Measurements from ENCODE around the gene PPT2.

Gene PPT2

DNA sequence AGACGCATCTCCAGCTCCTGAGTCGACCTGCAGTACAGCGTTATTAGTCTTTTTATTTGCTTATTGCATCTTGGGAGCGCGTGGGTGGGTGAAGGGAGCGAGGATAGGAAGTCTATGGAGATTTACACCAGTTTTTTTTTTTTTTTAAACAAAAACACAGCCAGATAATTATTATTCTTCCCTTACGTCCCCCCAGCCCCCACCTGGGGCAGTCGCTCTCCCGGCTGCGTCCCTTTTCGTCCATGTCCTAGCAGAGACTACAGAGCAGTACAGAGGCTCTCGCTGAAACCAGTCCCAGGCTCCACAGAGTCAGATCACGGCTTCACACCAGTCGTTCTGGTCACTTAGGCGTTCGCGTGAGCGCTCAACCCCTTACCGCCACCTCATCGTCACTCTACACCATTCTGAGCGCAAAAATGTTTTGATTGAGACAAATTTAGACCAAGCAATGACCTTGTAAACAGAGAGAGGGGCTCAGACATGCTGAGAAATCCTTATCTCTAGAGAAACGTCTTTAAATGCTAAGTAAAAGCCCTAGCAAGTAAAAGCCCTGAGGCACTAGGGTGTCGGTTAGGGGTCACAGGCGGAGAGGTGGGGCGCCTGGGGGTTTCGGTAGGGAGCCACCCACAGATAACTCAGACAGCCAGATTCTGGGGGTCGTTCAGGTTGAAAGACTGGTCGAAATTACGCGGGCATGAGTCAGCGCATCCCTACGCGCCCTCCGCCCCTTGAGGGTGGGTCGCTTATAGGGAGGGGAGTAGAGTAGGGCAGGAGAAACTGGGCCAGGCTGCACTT lies 975 bp upstream of the PPT2 start:
- DNase-seq = no peak

DNA sequence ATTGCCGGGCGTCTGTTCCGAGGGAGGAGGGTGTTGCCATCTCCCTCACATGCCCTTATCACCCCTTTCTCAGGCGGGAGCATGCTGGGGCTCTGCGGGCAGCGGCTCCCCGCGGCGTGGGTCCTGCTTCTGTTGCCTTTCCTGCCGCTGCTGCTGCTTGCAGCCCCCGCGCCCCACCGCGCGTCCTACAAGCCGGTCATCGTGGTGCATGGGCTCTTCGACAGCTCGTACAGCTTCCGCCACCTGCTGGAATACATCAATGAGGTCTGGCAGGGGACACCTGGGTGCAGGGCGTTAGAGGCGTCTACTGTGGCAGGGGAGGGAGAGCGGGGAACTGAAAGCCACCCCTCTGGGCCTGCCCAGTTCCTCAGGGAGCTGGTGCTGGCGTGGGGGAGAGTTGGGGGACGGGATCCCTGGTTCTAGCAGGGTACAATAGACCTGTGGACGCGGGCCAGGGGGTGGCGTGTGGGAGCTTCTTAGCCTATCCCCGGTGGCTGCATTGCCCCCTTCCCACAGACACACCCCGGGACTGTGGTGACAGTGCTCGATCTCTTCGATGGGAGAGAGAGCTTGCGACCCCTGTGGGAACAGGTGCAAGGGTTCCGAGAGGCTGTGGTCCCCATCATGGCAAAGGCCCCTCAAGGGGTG lies 697 bp downstream of the PPT2 start:
- DNase-seq = peak; percentile 60

GRCh38 chr6:32156891-32157290 lies 3.0 kb downstream of the PPT2 start:
- no peak for DNase-seq

DNA sequence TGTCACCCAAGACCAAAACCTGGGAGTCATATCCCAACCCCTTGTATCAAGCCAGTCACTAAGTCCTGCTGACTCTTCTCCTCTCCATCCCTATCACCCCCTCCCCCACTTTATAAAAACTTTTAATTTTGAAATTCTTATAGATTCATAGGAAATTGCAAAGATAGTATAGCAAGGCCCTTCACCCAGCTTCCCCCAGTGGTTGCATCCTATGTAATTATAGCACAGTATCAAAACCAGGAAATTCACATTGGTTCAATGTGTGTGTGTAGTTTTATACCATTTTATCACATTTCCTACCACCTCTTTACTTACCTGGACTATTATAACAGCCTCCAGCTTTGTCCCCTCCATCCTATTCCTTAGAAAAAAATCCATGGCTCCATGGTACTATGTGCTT lies 4.1 kb downstream of the PPT2 start:
- DNase-seq = no peak

DNA sequence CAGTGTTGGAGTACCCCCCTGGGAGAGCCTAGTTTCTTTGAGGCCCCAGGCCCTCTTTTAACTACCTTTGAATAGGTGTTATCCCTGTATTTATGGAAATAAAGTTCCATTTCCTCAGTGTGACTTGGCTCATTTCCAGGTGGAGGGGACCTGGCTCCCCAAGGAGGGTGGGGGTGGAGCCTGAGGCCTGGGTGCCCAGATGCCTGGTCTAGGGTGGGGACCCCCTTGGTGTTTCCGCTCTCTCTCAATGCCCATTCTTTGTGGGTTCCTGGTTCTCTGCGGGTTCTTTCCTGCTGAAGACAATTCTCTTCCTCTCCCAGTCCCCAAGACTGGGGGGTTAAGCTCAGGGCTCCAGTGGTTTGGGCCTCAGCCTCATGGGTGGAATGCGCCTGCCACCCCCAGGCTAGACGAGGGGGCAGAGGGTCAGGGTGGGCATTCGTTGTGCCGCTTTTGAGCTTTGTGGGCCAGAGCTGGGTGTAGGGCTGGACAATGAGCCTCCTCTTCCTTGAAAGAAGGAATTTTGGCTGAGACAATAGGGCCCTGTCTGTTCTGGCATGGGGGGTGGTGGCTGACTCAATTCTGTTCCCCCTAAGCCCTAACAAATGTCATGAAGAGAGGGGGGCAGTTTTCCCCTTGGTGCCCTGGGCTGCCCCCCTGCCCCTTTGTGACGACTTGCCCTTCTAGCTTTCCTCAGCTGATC lies 9.8 kb downstream of the PPT2 start:
- no peak for DNase-seq

DNA sequence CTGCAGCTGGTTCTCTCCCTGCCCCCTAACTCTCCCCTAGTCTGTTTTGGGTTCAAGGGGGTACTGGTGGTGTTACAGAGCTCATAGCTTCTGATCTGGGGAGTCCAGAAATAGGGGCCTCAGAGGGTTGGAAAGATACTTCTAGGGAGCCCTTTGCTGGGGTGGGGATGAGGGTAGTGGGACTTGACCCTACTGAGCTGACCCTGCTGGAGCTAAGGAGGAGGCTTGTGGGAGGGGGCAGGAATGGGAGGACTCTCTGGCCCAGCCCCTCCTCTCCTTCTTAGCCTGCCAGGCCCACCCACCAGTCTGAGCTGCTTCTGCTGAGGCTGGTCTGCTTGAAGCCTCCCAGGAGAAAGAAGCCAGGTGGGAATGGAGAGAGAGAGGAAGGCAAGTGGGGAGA lies 10.4 kb downstream of the PPT2 start, which contains the start of gene EGFL8:
TSS of gene EGFL8 (plus strand) at position 301 of the 400 bp plus-strand sequence. CDS start 1,571 bp downstream, outside the sequence.
- no peak for DNase-seq

GRCh38 chr6:32166411-32167061 lies 12.6 kb downstream of the PPT2 start:
- no peak for DNase-seq

GRCh38 chr6:32167154-32167760 lies 13.3 kb downstream of the PPT2 start:
- no peak for DNase-seq

- no peak for DNase-seq
Observed at GRCh38 chr6:32167761-32168262, 13.9 kb downstream of the PPT2 start.

- DNase-seq = no peak
Observed at GRCh38 chr6:32168350-32168749, 14.4 kb downstream of the PPT2 start.

GRCh38 chr6:32168807-32169591 lies 15.1 kb downstream of the PPT2 start:
- no peak for DNase-seq

DNA sequence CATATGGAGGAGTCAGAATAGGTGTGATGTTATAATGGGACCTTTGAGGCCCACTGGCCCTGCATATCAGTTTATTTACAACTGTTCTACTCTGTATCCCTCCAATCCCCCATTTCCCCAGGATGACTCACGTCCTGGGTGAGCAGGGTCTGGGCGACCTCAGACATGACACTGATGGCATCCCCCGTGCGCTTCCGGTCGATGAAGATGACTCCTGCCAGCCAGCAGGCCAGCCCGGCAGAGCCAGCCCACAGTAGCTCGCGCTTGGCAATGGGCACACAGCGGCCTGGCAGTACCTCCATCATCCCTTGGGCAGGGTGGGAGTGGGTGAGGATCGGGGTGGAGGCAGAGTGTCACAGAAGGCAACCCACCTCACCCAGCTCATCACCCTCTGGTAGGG lies 16.4 kb downstream of the PPT2 start:
- no peak for DNase-seq

DNA sequence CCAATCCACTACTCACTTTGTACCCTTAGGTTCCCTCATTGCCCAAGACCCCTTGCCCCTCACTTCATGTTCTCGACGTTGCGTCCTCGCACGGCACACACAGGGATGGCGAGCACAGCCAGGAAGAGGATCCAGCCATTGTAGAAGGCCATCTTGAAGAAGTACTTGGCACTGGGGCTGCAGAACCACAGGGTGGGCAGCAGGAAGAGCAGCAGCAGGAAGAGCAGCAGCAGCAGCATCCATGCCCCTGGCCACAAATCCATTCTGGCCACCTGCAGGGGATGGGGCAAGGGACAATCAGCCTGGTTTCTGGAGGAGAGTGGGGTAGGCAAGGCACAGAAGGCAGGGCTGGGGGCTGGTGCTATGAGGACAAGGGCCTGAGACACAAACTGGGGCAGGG lies 17.3 kb downstream of the PPT2 start:
- DNase-seq = no peak

DNA sequence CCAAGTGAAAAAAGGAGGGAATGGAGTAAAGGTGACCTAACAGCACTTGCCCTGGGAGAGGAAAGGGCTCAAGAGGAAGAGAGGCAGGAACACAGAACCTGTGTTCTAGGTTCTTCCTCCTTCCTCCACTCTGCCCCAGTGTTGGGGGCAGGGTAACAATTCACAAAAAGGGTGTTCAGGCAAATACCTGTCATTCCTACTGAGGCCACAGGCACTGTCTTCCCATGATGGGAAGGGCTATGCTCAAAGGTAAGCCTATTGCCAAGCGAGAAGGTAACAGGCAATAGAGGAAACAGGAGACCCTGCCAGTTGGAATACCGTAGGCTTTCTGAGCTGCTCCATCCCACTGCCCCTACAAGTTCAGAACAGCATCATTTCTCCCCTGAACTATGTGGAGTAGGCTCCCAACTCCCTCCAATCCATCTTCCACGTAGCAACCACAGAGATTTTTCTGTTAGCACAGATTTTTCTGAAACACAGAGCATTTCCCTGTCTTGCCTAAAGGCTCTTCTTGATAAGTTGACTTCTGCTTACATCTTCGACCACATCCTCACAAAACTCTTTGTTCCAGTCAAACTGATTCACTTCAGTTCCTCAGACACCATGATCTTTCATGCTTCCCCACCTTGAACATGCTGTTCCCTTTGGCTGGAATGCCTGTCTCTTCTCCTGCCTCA lies 19.2 kb downstream of the PPT2 start:
- DNase-seq = no peak

DNA sequence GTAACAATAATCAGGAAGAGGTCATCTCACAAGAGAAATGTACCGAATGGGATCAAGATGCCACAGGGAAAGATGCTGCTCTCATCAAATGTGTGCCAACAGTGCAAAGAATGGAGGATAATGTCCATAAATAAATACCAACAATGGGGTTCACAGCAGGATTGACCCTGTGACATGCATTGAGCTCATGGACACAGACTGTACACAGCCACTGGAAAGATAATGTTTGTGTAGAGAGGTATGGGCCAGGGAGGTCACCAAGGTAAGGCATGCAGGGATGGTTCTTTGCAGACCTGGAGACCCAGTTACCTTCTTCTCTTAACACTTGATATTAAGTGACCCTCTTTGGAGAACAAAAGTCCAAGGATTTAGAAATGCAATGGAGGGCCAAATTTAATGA lies 20.5 kb downstream of the PPT2 start:
- no peak for DNase-seq

DNA sequence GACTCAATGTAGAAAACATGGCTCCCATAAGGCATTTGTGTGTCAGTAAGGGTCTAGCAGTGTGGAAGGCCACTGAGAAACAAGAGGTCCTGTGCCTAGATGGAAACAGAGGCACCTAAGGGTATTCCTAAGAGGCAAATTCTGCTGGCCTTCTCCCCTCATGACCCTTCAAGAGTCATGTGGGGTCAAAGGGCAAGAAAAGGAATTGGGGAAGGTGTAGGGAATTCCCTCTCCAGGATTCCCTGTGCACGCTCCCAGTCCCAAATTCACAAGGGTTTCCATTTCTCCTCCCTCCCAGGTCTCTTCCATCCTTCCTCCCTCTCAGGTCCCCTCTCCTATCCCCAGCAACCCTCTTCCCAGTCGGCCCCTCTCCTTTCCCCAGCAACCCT lies 21.4 kb downstream of the PPT2 start:
- DNase-seq = no peak

GRCh38 chr6:32175711-32176475 lies 22.0 kb downstream of the PPT2 start, which contains the start of gene AGPAT1:
Gene AGPAT1, minus strand, starts transcription at chr6:32176084. Its CDS starts 4,588 bp downstream, at chr6:32171496.
- peak; percentile 96 for DNase-seq

GRCh38 chr6:32176476-32177182 lies 22.7 kb downstream of the PPT2 start:
- no peak for DNase-seq

- DNase-seq = no peak
Observed at GRCh38 chr6:32177183-32177787, 23.3 kb downstream of the PPT2 start.
